A549 (cell line): ENCODE data around the gene PRSS50.

Experiments
- CBX2 ChIP-seq: fragments of 200-600 bp; sonication (generic); IDR thresholded peaks from 2 replicates; pipeline ENCODE4 v1.6.1; 2016; ENCODE audit warnings: low read depth, mild to moderate bottlenecking, borderline replicate concordance
- PBX3 ChIP-seq: IDR thresholded peaks from 2 replicates; pipeline ENCODE4 v1.6.1; 2012

- TF ChIP-seq PBX3 (no peak), CBX2 (no peak)
Observed at GRCh38 chr3:46680298-46680826, 37.3 kb downstream of the PRSS50 start.
